ENCODE data around the gene PRDM11. TPM values are rescaled to one million over a fixed set of nuclear protein-coding genes. Genes with fewer than 3 reads are reported as not detected.

PRDM11 gene
- total RNA-seq, 4 donors from 2014 or later = 5.0 to 15.4 (median 9.5) TPM

- ATAC-seq (no peak), DNase-seq (no peak)
- in situ Hi-C loops (cut with MboI; ENCODE audit: low sequenced_read_pairs in 4 of 4) = loop anchor here (5.0 to 10.0 kb wide), 2 partner anchors 165 to 192 kb away; no protein-coding TSS in a partner anchor
- intact Hi-C loops (cut with DNase I; ENCODE audit: low total_unique reads) = loop anchor here (5.0 kb wide), 2 partner anchors 80 to 150 kb away; partner anchors contain the start of gene TP53I11
- TF ChIP-seq CTCF (IDR thresholded peaks at IDR 0.05 in 4 of 5, conservative IDR thresholded peaks at IDR 0.05 in 1 of 5) (no peak), POLR2A (IDR thresholded peaks at IDR 0.05) (no peak)
- Histone ChIP-seq H3K27ac (no peak overlapping the region), H3K27me3 (peaks cover 0 to 8% (median 0%) of the 10 kb centered on the region in 3 donors), H3K4me3 (no peak overlapping the region), H3K4me1 (peaks cover 3 to 4% of the 10 kb centered on the region in 2 donors), H3K9me3 (no peaks in the 10 kb centered on the region), H3K36me3 (no peaks in the 10 kb centered on the region)
Observed at GRCh38 chr11:45102361-45102809, 44.1 kb upstream of the PRDM11 start.

GRCh38 chr11:45102810-45103621, 43.4 kb upstream of the PRDM11 start:
- Histone ChIP-seq H3K36me3 (no peaks in the 10 kb centered on the region), H3K4me3 (no peak overlapping the region), H3K4me1 (peaks cover 0 to 4% of the 10 kb centered on the region in 2 donors), H3K9me3 (no peaks in the 10 kb centered on the region), H3K27ac (no peak overlapping the region), H3K27me3 (peaks cover 0 to 8% (median 0%) of the 10 kb centered on the region in 3 donors)
- peak in 1 of 2 donors; percentile 40 for DNase-seq
- in situ Hi-C loops (cut with MboI; ENCODE audit: low sequenced_read_pairs in 4 of 4) (loop anchor here (5.0 to 10.0 kb wide), 2 partner anchors 166 to 192 kb away; no protein-coding TSS in a partner anchor), intact Hi-C loops (cut with DNase I; ENCODE audit: low total_unique reads) (loop anchor here (1.0 to 5.0 kb wide), 3 partner anchors 81 to 167 kb away; partner anchors contain the start of gene TP53I11)
- TF ChIP-seq POLR2A (IDR thresholded peaks at IDR 0.05) (no peak), CTCF (IDR thresholded peaks at IDR 0.05 in 4 of 5, conservative IDR thresholded peaks at IDR 0.05 in 1 of 5) (peak; percentile 91 to 98 (median 94))
- peak; percentile 61 to 71 for ATAC-seq

GRCh38 chr11:45104006-45104789, 42.2 kb upstream of the PRDM11 start:
- no peak for DNase-seq
- intact Hi-C loops (cut with DNase I; ENCODE audit: low total_unique reads) = loop anchor here (5.0 kb wide), 2 partner anchors 82 to 152 kb away; partner anchors contain the start of gene TP53I11

More at GRCh38 chr11:45104006-45104789, 42.2 kb upstream of the PRDM11 start:
- H3K9me3 ChIP-seq = no peaks in the 10 kb centered on the region
- H3K4me3 ChIP-seq = no peak overlapping the region
- H3K27me3 ChIP-seq = peaks cover 0 to 8% (median 0%) of the 10 kb centered on the region in 3 donors
- in situ Hi-C loops (cut with MboI; ENCODE audit: low sequenced_read_pairs in 4 of 4) = loop anchor here (5.0 to 10.0 kb wide), 2 partner anchors 167 to 191 kb away; no protein-coding TSS in a partner anchor
- peaks cover 0 to 4% of the 10 kb centered on the region in 2 donors for H3K4me1 ChIP-seq
- TF ChIP-seq POLR2A (IDR thresholded peaks at IDR 0.05) = no peak
- TF ChIP-seq CTCF (IDR thresholded peaks at IDR 0.05 in 4 of 5, conservative IDR thresholded peaks at IDR 0.05 in 1 of 5) = no peak
- no peak for ATAC-seq
- no peak overlapping the region for H3K27ac ChIP-seq
- no peaks in the 10 kb centered on the region for H3K36me3 ChIP-seq

All from gastrocnemius medialis (tissue), 4 donors.